ENCODE results near the gene GTF2IRD1. TPM values are rescaled to one million over a fixed set of nuclear protein-coding genes. Genes with fewer than 3 reads are reported as not detected.

GTF2IRD1 gene
- total and polyA plus RNA-seq, 2 experiments from 2014 or later, result 28.7 to 37.1 TPM

DNA sequence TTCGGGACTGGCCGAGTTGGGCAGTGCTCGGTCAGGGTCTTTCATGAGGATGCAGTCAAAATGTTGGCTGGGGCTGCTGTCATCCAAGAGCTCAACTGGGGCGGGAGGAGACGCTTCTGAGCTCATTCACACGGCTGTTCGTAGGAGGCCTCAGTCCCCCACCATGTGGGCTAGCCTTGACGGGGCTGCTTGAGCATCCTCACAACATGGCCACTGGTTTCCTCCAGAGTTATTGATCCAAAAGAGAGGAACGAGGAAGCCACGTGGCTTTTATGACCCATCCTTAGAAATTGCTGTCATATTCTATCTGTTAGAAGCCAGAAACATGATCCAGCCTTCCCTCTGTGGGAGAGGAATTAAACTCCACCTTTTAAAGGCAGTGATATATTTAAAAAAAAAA is 68.1 kb downstream of the GTF2IRD1 start (continued):
- TF ChIP-seq NANOG (IDR thresholded peaks at IDR 0.05; ENCODE audit: borderline replicate concordance) (no peak), EZH2phosphoT487 (IDR thresholded peaks at IDR 0.05; ENCODE audit: unreplicated experiment) (no peak), POLR2AphosphoS5 (IDR thresholded peaks at IDR 0.05; ENCODE audit: low read depth) (no peak), CREB1 (CRISPR knock-in tag; IDR thresholded peaks at IDR 0.05; ENCODE audit: low read depth) (no peak), ZNF331 (CRISPR knock-in tag; IDR thresholded peaks at IDR 0.05; ENCODE audit: low read depth) (no peak), JUNB (IDR thresholded peaks at IDR 0.05; ENCODE audit: unreplicated experiment) (no peak)

DNA sequence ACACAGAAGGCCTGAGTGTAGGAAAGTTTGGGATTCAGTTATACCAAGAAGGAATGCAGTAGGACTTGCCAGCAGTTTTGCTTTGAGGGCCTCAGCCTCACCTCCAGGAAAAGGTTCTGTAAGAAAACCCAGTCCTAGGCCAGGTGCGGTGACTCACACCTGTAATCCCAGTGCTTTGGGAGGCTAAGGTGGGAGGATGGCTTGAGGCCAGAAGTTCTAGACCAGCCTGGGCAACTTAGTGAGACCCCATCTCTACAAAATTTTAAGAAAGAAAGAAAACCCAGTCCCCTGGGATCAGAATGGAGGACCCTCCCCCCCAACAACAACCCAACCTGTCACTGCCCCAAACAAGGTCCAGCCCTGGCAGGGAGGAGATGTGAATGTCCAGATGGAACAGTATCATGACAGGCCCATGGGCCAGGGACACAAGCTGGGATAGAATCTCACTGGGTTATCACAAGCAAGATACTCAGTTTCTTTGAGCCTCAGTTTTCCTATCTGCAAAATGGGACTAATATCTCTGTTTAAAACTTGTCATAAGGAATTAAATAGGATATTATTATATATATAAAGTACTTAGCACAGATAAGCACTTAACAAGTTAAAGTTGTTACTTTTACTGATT is 68.7 kb downstream of the GTF2IRD1 start:
- no peaks in the 10 kb centered on the region for H3F3A ChIP-seq (replicated peaks; ENCODE audit: low read depth)
- no peak overlapping the region for H2AFZ ChIP-seq
- no peak overlapping the region for H3K27ac ChIP-seq (ENCODE audit: low read depth)
- no peaks in the 10 kb centered on the region for H4K20me1 ChIP-seq (replicated peaks; ENCODE audit: insufficient read depth)
- ATAC-seq (no peak), DNase-seq (ENCODE audit: low spot score) (no peak)
- no peaks in the 10 kb centered on the region for H3K9me2 ChIP-seq (ENCODE audit: insufficient read depth)
- Mint-ChIP-seq H3K9me3 (no peaks in the 10 kb centered on the region; the same call in 2 of the 3 replicates), H3K27ac (no peak overlapping the region), H3K27me3 (ENCODE audit: insufficient read depth, low read depth, poor library complexity) (peaks cover 5% of the 10 kb centered on the region), H3K36me3 (ENCODE audit: low read depth) (peaks cover 59% of the 10 kb centered on the region), H3K4me1 (peaks cover 18% of the 10 kb centered on the region), H3K4me3 (no peak overlapping the region)
- H3K36me3 ChIP-seq (ENCODE audit: insufficient read depth), result peaks cover 13% of the 10 kb centered on the region; the same call in 1 of the 2 replicates
- no peak overlapping the region for H3K4me3 ChIP-seq
- H3K79me2 ChIP-seq (replicated peaks; ENCODE audit: insufficient read depth), result no peaks in the 10 kb centered on the region
- no peak overlapping the region for H3K4me2 ChIP-seq
- TF ChIP-seq NANOG (IDR thresholded peaks at IDR 0.05; ENCODE audit: borderline replicate concordance), result no peak
- no peak for TF ChIP-seq ZNF114 (CRISPR knock-in tag; IDR thresholded peaks at IDR 0.05)
- no peak for TF ChIP-seq ZNF331 (CRISPR knock-in tag; IDR thresholded peaks at IDR 0.05; ENCODE audit: low read depth)
- TF ChIP-seq STAT1 (IDR thresholded peaks at IDR 0.05; ENCODE audit: unreplicated experiment), result no peak
- TF ChIP-seq JUNB (IDR thresholded peaks at IDR 0.05; ENCODE audit: unreplicated experiment), result no peak
- TF ChIP-seq POLR2AphosphoS5 (IDR thresholded peaks at IDR 0.05; ENCODE audit: low read depth), result no peak
- TF ChIP-seq, protein P1, sequence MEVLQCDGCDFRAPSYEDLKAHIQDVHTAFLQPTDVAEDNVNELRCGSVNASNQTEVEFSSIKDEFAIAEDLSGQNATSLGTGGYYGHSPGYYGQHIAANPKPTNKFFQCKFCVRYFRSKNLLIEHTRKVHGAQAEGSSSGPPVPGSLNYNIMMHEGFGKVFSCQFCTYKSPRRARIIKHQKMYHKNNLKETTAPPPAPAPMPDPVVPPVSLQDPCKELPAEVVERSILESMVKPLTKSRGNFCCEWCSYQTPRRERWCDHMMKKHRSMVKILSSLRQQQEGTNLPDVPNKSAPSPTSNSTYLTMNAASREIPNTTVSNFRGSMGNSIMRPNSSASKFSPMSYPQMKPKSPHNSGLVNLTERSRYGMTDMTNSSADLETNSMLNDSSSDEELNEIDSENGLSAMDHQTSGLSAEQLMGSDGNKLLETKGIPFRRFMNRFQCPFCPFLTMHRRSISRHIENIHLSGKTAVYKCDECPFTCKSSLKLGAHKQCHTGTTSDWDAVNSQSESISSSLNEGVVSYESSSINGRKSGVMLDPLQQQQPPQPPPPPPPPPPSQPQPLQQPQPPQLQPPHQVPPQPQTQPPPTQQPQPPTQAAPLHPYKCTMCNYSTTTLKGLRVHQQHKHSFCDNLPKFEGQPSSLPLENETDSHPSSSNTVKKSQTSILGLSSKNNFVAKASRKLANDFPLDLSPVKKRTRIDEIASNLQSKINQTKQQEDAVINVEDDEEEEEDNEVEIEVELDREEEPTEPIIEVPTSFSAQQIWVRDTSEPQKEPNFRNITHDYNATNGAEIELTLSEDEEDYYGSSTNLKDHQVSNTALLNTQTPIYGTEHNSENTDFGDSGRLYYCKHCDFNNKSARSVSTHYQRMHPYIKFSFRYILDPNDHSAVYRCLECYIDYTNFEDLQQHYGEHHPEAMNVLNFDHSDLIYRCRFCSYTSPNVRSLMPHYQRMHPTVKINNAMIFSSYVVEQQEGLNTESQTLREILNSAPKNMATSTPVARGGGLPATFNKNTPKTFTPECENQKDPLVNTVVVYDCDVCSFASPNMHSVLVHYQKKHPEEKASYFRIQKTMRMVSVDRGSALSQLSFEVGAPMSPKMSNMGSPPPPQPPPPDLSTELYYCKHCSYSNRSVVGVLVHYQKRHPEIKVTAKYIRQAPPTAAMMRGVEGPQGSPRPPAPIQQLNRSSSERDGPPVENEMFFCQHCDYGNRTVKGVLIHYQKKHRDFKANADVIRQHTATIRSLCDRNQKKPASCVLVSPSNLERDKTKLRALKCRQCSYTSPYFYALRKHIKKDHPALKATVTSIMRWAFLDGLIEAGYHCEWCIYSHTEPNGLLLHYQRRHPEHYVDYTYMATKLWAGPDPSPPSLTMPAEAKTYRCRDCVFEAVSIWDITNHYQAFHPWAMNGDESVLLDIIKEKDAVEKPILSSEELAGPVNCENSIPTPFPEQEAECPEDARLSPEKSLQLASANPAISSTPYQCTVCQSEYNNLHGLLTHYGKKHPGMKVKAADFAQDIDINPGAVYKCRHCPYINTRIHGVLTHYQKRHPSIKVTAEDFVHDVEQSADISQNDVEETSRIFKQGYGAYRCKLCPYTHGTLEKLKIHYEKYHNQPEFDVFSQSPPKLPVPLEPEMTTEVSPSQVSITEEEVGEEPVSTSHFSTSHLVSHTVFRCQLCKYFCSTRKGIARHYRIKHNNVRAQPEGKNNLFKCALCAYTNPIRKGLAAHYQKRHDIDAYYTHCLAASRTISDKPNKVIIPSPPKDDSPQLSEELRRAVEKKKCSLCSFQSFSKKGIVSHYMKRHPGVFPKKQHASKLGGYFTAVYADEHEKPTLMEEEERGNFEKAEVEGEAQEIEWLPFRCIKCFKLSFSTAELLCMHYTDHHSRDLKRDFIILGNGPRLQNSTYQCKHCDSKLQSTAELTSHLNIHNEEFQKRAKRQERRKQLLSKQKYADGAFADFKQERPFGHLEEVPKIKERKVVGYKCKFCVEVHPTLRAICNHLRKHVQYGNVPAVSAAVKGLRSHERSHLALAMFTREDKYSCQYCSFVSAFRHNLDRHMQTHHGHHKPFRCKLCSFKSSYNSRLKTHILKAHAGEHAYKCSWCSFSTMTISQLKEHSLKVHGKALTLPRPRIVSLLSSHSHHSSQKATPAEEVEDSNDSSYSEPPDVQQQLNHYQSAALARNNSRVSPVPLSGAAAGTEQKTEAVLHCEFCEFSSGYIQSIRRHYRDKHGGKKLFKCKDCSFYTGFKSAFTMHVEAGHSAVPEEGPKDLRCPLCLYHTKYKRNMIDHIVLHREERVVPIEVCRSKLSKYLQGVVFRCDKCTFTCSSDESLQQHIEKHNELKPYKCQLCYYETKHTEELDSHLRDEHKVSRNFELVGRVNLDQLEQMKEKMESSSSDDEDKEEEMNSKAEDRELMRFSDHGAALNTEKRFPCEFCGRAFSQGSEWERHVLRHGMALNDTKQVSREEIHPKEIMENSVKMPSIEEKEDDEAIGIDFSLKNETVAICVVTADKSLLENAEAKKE (CRISPR knock-in tag; IDR thresholded peaks at IDR 0.05), result no peak
- TF ChIP-seq EZH2 (IDR thresholded peaks at IDR 0.05; ENCODE audit: low read depth, unreplicated experiment), result no peak
- TF ChIP-seq EZH2phosphoT487 (IDR thresholded peaks at IDR 0.05; ENCODE audit: unreplicated experiment), result no peak
- TF ChIP-seq, protein P2, sequence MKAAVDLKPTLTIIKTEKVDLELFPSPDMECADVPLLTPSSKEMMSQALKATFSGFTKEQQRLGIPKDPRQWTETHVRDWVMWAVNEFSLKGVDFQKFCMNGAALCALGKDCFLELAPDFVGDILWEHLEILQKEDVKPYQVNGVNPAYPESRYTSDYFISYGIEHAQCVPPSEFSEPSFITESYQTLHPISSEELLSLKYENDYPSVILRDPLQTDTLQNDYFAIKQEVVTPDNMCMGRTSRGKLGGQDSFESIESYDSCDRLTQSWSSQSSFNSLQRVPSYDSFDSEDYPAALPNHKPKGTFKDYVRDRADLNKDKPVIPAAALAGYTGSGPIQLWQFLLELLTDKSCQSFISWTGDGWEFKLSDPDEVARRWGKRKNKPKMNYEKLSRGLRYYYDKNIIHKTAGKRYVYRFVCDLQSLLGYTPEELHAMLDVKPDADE (IDR thresholded peaks at IDR 0.05), result no peak
- TF ChIP-seq, protein P3, sequence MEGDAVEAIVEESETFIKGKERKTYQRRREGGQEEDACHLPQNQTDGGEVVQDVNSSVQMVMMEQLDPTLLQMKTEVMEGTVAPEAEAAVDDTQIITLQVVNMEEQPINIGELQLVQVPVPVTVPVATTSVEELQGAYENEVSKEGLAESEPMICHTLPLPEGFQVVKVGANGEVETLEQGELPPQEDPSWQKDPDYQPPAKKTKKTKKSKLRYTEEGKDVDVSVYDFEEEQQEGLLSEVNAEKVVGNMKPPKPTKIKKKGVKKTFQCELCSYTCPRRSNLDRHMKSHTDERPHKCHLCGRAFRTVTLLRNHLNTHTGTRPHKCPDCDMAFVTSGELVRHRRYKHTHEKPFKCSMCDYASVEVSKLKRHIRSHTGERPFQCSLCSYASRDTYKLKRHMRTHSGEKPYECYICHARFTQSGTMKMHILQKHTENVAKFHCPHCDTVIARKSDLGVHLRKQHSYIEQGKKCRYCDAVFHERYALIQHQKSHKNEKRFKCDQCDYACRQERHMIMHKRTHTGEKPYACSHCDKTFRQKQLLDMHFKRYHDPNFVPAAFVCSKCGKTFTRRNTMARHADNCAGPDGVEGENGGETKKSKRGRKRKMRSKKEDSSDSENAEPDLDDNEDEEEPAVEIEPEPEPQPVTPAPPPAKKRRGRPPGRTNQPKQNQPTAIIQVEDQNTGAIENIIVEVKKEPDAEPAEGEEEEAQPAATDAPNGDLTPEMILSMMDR (conservative IDR thresholded peaks at IDR 0.05; ENCODE audit: low read depth in 2 of 2), result no peak
- H3K4me1 ChIP-seq (ENCODE audit: insufficient read depth), result peaks cover 11% of the 10 kb centered on the region; the same call in 1 of the 2 replicates
- no peaks in the 10 kb centered on the region for H3K27me3 ChIP-seq (ENCODE audit: insufficient read depth)
